ENCODE data around the gene STAG1. TPM values are rescaled to one million over a fixed set of nuclear protein-coding genes. Genes with fewer than 3 reads are reported as not detected.

The STAG1 gene
- total RNA-seq, 1 donor from 2014 or later: 24.1 TPM

DNA sequence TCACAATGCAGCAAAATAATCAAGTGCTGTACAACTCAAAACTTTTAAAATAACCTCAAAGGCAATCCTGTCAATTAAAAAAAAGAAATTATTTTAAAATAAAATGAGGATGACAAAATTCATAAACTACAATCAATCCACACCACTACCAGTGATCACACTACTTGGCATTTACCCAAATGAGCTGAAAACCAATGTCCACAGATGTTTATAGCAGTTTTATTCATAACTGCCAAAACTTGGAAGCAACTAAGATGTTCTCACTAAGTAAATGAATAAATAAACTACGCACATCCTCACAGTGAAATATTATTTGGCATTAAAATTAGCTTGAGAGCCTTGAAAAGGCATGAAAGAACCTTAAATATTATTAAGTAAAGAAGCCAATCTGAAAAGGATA lies 121.3 kb downstream of the STAG1 start:
- no peak overlapping the region for H2AFZ ChIP-seq (ENCODE audit: low read depth, low read length)
- no peak for FAIRE-seq
- no peak for DNase-seq (ENCODE audit: low read depth)
- no peak overlapping the region for H3K4me3 ChIP-seq (ENCODE audit: insufficient read depth, low read depth, low read length)
- H3K27ac Mint-ChIP-seq (ENCODE audit: unreplicated experiment): no peak overlapping the region
- no peaks in the 10 kb centered on the region for H3K36me3 ChIP-seq (ENCODE audit: insufficient read depth, low read length)
- no peaks in the 10 kb centered on the region for H3K9me3 Mint-ChIP-seq (ENCODE audit: unreplicated experiment)
- no peaks in the 10 kb centered on the region for H3K27me3 ChIP-seq (ENCODE audit: insufficient read depth, low read length)
- no peak overlapping the region for H3K9ac ChIP-seq (ENCODE audit: low read length)
- H3K4me1 Mint-ChIP-seq (ENCODE audit: low read depth, unreplicated experiment): peaks cover 13% of the 10 kb centered on the region
- no peak overlapping the region for H3K4me3 Mint-ChIP-seq (ENCODE audit: unreplicated experiment)
- peaks cover 39% of the 10 kb centered on the region for H4K20me1 ChIP-seq (ENCODE audit: insufficient read depth, low read length)
- H3K27ac ChIP-seq (ENCODE audit: low read depth, low read length): no peak overlapping the region
- peaks cover 9% of the 10 kb centered on the region for H3K4me1 ChIP-seq (ENCODE audit: insufficient read depth, low read length)
- peaks cover 59% of the 10 kb centered on the region for H3K79me2 ChIP-seq (ENCODE audit: insufficient read depth, low read length)
- no peaks in the 10 kb centered on the region for H3K27me3 Mint-ChIP-seq (ENCODE audit: low read depth, unreplicated experiment)
- no peak for TF ChIP-seq EZH2 (IDR thresholded peaks at IDR 0.05; ENCODE audit: insufficient read depth, low read length)
- TF ChIP-seq, protein P1, sequence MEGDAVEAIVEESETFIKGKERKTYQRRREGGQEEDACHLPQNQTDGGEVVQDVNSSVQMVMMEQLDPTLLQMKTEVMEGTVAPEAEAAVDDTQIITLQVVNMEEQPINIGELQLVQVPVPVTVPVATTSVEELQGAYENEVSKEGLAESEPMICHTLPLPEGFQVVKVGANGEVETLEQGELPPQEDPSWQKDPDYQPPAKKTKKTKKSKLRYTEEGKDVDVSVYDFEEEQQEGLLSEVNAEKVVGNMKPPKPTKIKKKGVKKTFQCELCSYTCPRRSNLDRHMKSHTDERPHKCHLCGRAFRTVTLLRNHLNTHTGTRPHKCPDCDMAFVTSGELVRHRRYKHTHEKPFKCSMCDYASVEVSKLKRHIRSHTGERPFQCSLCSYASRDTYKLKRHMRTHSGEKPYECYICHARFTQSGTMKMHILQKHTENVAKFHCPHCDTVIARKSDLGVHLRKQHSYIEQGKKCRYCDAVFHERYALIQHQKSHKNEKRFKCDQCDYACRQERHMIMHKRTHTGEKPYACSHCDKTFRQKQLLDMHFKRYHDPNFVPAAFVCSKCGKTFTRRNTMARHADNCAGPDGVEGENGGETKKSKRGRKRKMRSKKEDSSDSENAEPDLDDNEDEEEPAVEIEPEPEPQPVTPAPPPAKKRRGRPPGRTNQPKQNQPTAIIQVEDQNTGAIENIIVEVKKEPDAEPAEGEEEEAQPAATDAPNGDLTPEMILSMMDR (IDR thresholded peaks at IDR 0.05; ENCODE audit: insufficient read depth, low read depth, low read length): no peak
- no peak overlapping the region for H3K4me2 ChIP-seq (ENCODE audit: low read length)
- no peaks in the 10 kb centered on the region for H3K9me3 ChIP-seq (ENCODE audit: insufficient read depth, low read depth, low read length)
- H3K36me3 Mint-ChIP-seq (ENCODE audit: low read depth, unreplicated experiment): peaks cover 10% of the 10 kb centered on the region

DNA sequence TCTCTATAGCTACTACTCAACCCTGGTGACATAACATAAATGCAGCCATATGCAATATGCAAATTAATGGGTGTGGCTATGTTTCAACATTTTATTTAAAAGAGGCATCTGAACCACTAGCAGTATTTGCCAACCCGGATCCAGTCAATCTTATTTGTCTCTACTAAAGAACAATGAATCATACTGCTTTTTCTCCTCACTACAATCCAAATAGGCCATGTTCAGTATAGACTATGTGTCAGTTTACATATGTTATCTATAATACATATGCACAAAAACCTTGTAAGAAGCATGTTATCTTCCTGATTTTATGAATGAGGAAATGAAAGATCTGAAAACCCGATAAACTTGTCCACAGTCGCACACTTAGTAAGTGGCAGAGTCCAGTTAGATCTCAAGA lies 125.7 kb downstream of the STAG1 start:
- Mint-ChIP-seq H3K4me3 (ENCODE audit: unreplicated experiment) (no peak overlapping the region), H3K9me3 (ENCODE audit: unreplicated experiment) (no peaks in the 10 kb centered on the region), H3K27ac (ENCODE audit: unreplicated experiment) (no peak overlapping the region), H3K27me3 (ENCODE audit: low read depth, unreplicated experiment) (no peaks in the 10 kb centered on the region), H3K4me1 (ENCODE audit: low read depth, unreplicated experiment) (peaks cover 10% of the 10 kb centered on the region), H3K36me3 (ENCODE audit: low read depth, unreplicated experiment) (peaks cover 7% of the 10 kb centered on the region)
- Histone ChIP-seq H3K9me3 (ENCODE audit: insufficient read depth, low read depth, low read length) (no peaks in the 10 kb centered on the region), H3K27me3 (ENCODE audit: insufficient read depth, low read length) (no peaks in the 10 kb centered on the region), H3K9ac (ENCODE audit: low read length) (no peak overlapping the region), H3K36me3 (ENCODE audit: insufficient read depth, low read length) (no peaks in the 10 kb centered on the region), H2AFZ (ENCODE audit: low read depth, low read length) (no peak overlapping the region), H3K27ac (ENCODE audit: low read depth, low read length) (no peak overlapping the region), H3K79me2 (ENCODE audit: insufficient read depth, low read length) (peaks cover 23% of the 10 kb centered on the region), H4K20me1 (ENCODE audit: insufficient read depth, low read length) (peaks cover 23% of the 10 kb centered on the region), H3K4me2 (ENCODE audit: low read length) (no peak overlapping the region), H3K4me1 (ENCODE audit: insufficient read depth, low read length) (no peaks in the 10 kb centered on the region), H3K4me3 (ENCODE audit: insufficient read depth, low read depth, low read length) (no peak overlapping the region)
- FAIRE-seq (no peak), DNase-seq (ENCODE audit: low read depth) (no peak)
- TF ChIP-seq EZH2 (IDR thresholded peaks at IDR 0.05; ENCODE audit: insufficient read depth, low read length): no peak
- TF ChIP-seq, protein P1 (IDR thresholded peaks at IDR 0.05; ENCODE audit: insufficient read depth, low read depth, low read length): no peak

DNA sequence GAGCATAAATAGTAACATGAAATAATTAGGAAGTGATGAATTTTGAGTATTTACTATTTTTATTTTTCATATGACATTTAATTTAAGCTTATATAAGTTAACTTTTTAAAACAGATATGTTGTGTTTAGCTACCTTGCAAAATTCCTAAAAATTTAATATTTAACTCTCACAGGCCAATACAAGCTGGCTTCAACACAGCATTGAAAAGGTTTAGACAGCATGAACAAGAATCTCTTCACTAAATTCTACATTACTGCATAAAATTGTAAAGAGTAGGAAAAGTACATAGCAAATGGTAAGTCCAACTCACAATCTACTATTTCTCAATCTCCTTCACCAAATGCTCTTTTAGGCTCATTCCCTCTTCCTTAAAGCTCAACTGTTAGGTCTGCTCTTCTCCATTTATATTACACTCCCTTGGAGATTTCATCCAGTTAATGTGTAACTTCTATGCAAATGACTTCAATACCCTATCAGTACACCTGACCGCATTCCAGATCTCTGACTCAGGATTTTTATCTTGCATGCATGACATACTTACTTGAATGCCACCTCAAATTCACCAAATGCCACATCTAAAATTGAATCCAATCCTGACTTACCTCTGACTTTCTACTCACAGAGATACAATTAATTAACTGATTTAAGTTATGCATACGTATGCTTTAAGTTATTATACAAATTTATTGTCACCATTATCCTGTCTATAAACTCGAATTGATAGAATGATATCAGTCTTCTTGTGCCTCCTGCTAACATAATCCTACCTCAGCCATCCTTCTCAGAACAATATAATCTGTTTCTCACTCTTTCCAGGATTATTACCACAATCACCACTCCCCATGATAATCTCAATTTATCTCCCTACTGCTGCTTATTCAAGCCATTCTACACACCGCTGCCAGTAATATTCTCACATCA lies 127.0 kb downstream of the STAG1 start:
- peak; percentile 32 for FAIRE-seq
- Histone ChIP-seq H3K36me3 (ENCODE audit: insufficient read depth, low read length) (no peaks in the 10 kb centered on the region), H3K4me2 (ENCODE audit: low read length) (no peak overlapping the region), H4K20me1 (ENCODE audit: insufficient read depth, low read length) (peaks cover 13% of the 10 kb centered on the region), H3K4me1 (ENCODE audit: insufficient read depth, low read length) (no peaks in the 10 kb centered on the region), H3K27ac (ENCODE audit: low read depth, low read length) (no peak overlapping the region), H3K9me3 (ENCODE audit: insufficient read depth, low read depth, low read length) (no peaks in the 10 kb centered on the region), H2AFZ (ENCODE audit: low read depth, low read length) (no peak overlapping the region), H3K9ac (ENCODE audit: low read length) (no peak overlapping the region), H3K4me3 (ENCODE audit: insufficient read depth, low read depth, low read length) (no peak overlapping the region), H3K79me2 (ENCODE audit: insufficient read depth, low read length) (peaks cover 15% of the 10 kb centered on the region), H3K27me3 (ENCODE audit: insufficient read depth, low read length) (no peaks in the 10 kb centered on the region)
- no peaks in the 10 kb centered on the region for H3K27me3 Mint-ChIP-seq (ENCODE audit: low read depth, unreplicated experiment)
- peaks cover 7% of the 10 kb centered on the region for H3K36me3 Mint-ChIP-seq (ENCODE audit: low read depth, unreplicated experiment)
- no peak overlapping the region for H3K27ac Mint-ChIP-seq (ENCODE audit: unreplicated experiment)
- H3K9me3 Mint-ChIP-seq (ENCODE audit: unreplicated experiment): no peaks in the 10 kb centered on the region
- H3K4me3 Mint-ChIP-seq (ENCODE audit: unreplicated experiment): no peak overlapping the region
- peak; percentile 54 for DNase-seq (ENCODE audit: low read depth)
- TF ChIP-seq, protein P1 (IDR thresholded peaks at IDR 0.05; ENCODE audit: insufficient read depth, low read depth, low read length): no peak
- no peak for TF ChIP-seq EZH2 (IDR thresholded peaks at IDR 0.05; ENCODE audit: insufficient read depth, low read length)
- peaks cover 10% of the 10 kb centered on the region for H3K4me1 Mint-ChIP-seq (ENCODE audit: low read depth, unreplicated experiment)

Measured in astrocyte (in vitro differentiated cells and primary cell).